Right cardiac atrium (tissue), 5 donors: ENCODE measurements around the gene SPEN. TPM values are rescaled to one million over a fixed set of nuclear protein-coding genes. Genes with fewer than 3 reads are reported as not detected.

Experiments used
- ATAC-seq, 2 donors: fragments of 200-7000 bp; cut with Tn5 transposase; one replicate each; pipeline versions ENCODE4 v1.8.0 to v1.9.1; 2020; ENCODE audit warnings: moderate library complexity in 2 of 2, mild to moderate bottlenecking in 1 of 2
- DNase-seq, 3 donors: peaks; one replicate each; pipeline ENCODE4 v3.0.0-alpha.2; 2020
- H3K27ac ChIP-seq: one replicate; pipeline ENCODE4 v1.5.1; 2013; ENCODE audit warnings: mild to moderate bottlenecking, low read length, control low read depth, moderate library complexity
- H3K27me3 ChIP-seq: one replicate; pipeline ENCODE4 v1.6.1; 2013; ENCODE audit not compliant: control insufficient read depth, insufficient read depth
- H3K4me1 ChIP-seq: one replicate; pipeline ENCODE4 v1.6.1; 2013; ENCODE audit warnings: low read length; ENCODE audit not compliant: control insufficient read depth, insufficient read depth
- H3K4me3 ChIP-seq: one replicate; pipeline ENCODE4 v1.5.1; 2013; ENCODE audit warnings: low read length, control low read depth
- H3K9me3 ChIP-seq: one replicate; pipeline ENCODE4 v1.6.1; 2013; ENCODE audit warnings: low read length; ENCODE audit not compliant: control insufficient read depth
- WGBS: extraction: QIAGEN DNeasy Blood & Tissue Kit; methylation state at CpG from one replicate; pipeline ENCODE4 v1.1.7; 2013; 5-methylcytosine and 5-hydroxymethylcytosine counted together
- intact Hi-C, 4 donors: fragments of 100-400 bp; cut with DNase I; formaldehyde crosslinking; loops; one replicate each; pipeline versions ENCODE4 v1.11.0 to v1.14.0; 2022 to 2023
- polyA plus RNA-seq: library from polyadenylated mRNA; stranded (reverse); fragments of 200-250 nt; gene quantifications from one replicate; pipeline ENCODE4 v1.2.3, GENCODE V29; 2013
- total RNA-seq, 4 donors: library from RNA; stranded (reverse); fragmentation: NEBNext Ultra II Directional; extraction: Animal tissue kit (Norgen Biotek cat#: 25700); gene quantifications; one replicate each; pipeline ENCODE4 v1.2.1, GENCODE V29; 2021
- donor health status: healthy with polysubstance abuse.
- donor health status: DM: no; HTN: yes; CAD: no.
- donor health status: DM: no; HTN: no; CAD: no.
- donor health status: DM: no; HTN: yes; CAD: no; lungs with severe emphysema.
- donor health status: DM: yes; HTN: yes; CAD: no.

SPEN gene
- total and polyA plus RNA-seq, 5 donors, result 15.2 to 34.2 (median 31.5) TPM

DNA sequence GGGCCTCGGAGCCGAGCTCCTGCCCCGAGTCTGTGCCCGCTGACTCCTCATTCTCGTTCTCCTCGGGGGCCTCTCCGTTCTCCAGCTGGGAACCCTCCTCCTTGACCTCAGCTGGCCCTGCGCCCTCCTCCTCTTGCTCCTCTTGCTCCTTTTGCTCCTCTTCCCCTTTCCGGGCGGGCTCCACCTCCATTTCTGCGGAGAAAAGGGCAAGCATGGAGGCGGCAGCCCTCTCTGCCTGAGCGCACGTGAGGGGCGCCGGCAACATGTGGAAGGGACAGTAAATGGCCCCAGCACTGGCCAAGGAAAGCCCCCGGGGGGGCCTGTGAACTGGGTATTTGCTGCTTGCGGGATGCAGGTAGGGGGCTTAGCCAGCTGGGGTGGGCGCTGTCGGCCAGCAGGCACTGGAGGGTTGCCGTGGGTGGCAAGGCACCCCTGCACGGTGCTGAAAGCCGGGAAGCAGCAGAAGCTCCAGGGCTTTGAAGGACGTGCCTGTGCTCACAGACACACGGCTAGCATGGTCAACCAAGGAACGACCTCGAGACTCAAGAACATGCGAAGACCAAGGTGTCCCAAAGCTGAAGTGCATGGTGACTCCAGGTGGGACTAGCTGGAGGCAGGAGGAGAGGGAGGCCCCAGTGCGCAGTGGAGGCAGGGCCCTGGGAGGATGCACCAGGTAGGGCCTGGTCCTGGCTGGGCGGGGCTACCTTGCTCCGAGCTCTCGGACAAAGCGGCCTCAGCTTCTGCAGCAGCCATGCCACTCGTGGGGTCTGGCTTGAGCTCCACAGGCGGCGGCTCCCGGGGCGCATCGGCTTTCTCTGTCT is 97.7 kb downstream of the SPEN start:
- intact Hi-C loops, result no loop called here
- Histone ChIP-seq H3K27ac (no peak overlapping the region), H3K9me3 (no peaks in the 10 kb centered on the region), H3K4me1 (peaks cover 8% of the 10 kb centered on the region), H3K4me3 (no peak overlapping the region), H3K27me3 (no peaks in the 10 kb centered on the region)
- no peak for ATAC-seq
- WGBS, result 91% methylated on average over 39 of the region's 39 CpGs
- peak in 1 of 3 donors; percentile 50 for DNase-seq

DNA sequence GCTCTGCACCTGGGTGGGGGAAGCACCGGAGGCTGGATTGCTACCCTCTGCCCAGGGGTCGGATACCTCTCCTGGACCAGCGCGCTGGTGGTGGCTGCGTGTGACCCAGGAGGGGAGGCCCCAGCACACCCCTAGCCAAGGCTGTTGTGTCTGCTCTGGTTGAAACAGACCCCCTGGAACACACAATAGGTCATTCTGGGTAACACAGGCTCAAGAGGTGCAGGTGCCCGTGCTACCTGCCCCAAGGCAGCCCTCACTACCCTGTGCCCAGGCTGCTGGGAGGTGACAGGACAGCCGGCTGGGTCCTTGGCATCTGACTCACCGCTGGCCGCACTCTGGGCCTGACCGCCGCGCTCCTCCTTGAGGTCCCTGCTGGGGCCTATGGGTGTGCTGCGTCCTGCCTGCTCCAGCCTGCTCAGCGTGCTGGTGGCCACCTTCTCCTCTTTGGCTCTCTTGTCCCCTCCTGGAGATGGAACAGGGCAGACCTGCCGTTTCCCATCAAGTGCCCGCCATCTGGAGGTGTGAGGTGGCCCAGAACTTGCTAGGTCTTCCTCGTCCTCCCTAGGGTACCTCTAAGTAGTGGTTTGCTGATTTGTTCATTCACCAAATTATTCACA is 98.4 kb downstream of the SPEN start:
- H3K4me3 ChIP-seq, result no peak overlapping the region
- H3K9me3 ChIP-seq, result no peaks in the 10 kb centered on the region
- ATAC-seq (no peak), DNase-seq (peak in 1 of 3 donors; percentile 49)
- H3K4me1 ChIP-seq, result peaks cover 16% of the 10 kb centered on the region
- H3K27me3 ChIP-seq, result no peaks in the 10 kb centered on the region
- intact Hi-C loops, result no loop called here
- H3K27ac ChIP-seq, result no peak overlapping the region
- WGBS, result 92% methylated on average over 17 of the region's 17 CpGs

DNA sequence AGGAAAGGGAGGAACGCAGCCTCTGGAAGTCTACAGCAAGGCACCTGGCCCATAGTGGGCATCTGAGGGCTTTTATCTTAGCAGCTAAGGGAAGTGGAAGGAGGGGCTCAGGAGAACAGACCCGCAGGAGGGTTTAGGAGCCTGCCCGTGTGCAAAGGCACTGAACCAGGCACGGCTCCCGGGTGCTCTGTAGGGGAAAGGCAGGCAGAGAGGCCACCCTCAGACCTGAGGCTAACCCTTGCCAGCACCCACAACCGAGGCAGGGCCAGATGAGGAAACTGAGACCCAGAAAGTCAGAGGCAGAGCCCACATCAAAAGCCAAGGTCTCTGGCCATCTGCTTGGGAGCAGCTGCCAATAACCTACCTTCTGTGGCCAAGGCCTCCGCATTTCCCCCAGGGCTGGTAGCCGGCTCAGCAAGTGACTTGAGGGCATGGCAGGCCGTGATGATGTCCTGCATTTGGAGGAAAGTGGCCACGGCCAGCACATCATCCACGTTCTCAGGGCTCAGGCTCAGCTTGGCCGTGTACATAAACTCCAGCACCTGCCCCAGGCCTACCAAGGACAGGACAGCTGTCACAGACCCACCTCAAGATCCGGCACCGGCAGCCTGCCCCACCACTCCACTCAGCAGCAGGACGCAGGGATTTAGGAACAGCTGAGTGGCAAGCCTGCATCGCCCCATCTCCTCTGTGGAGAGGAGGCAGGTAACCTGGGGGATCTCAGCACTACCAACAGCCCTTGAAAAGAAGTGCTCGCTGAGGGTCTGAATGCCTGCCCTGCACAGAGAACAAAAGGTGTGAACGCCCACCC is 99.3 kb downstream of the SPEN start:
- intact Hi-C loops, result no loop called here
- DNase-seq (no peak), ATAC-seq (no peak)

DNA sequence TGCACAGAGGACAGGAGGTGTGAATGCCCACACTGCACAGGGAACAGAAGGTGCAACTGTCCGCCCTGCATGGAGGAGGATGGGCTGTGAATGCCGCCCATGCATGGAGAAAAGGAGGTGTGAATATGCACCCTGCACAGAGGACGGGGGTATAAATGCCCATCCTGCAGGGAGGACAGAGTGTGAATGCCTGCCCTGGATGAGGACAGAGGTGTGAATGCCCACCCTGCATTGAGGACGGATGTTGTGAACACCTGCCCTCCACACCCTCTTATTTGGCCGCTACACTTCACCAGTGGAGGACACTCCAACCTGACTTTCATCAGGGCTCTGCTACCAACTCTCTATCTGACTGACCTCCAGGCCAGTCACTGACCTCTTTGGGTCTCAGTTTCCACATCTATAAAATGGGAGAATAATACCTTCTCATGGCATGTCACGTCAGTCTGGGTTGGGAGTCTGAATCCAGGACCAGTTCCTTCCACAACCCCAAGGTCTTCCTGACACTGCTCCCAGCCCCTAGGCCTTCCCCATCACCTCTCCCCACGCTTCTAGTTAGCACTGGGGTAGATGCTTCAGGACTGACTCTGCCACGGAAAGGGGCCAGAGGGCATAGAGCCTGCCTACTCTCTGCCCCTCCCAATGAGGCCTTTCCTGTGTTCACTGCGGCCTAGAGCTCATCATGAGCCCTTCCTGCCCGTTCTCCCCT is 100.0 kb downstream of the SPEN start:
- H3K27ac ChIP-seq, result peak overlapping the region; percentile 4
- no peaks in the 10 kb centered on the region for H3K9me3 ChIP-seq
- H3K4me1 ChIP-seq, result peaks cover 23% of the 10 kb centered on the region
- no peak overlapping the region for H3K4me3 ChIP-seq
- DNase-seq, result no peak
- ATAC-seq, result no peak
- H3K27me3 ChIP-seq, result no peaks in the 10 kb centered on the region
- intact Hi-C loops, result no loop called here
- whole genome bisulfite sequencing, result 92% methylated on average over 10 of the region's 10 CpGs

More for the DNA sequence above, 99.3 kb downstream of the SPEN start:
- Histone ChIP-seq H3K4me1 (peaks cover 23% of the 10 kb centered on the region), H3K4me3 (no peak overlapping the region), H3K27me3 (no peaks in the 10 kb centered on the region), H3K27ac (no peak overlapping the region), H3K9me3 (no peaks in the 10 kb centered on the region)
- 88% methylated on average over 18 of the region's 18 CpGs for WGBS

DNA sequence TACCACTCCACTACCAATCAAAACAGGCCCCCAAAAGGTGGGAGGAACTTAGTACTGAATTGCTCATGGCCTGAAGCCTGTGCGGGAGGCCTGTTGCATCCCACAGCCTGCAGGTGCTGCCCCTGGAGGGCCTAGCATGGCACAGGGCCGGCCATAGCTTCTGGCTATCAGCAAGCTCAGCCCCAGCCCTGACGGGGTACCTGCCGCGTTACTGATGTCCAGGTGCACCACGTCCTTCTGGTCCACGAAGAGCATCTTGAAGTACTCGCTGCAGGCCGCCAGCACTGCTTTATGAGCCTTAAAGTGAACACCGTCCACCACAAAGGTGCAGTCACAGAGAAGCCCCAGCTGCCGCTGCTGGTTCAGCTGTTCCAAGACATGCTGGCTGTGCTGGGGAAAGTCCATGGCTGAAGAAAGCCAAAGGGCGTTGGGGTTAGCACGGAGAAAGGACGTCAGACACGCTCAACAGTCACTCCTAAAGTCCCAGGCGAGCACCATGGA is 100.6 kb downstream of the SPEN start:
- Histone ChIP-seq H3K4me1 (peaks cover 26% of the 10 kb centered on the region), H3K9me3 (no peaks in the 10 kb centered on the region), H3K4me3 (no peak overlapping the region), H3K27me3 (no peaks in the 10 kb centered on the region), H3K27ac (peak overlapping the region; percentile 40)
- DNase-seq, result peak in 1 of 3 donors; percentile 79
- WGBS, result 81% methylated on average over 16 of the region's 16 CpGs
- no peak for ATAC-seq
- intact Hi-C loops, result no loop called here

DNA sequence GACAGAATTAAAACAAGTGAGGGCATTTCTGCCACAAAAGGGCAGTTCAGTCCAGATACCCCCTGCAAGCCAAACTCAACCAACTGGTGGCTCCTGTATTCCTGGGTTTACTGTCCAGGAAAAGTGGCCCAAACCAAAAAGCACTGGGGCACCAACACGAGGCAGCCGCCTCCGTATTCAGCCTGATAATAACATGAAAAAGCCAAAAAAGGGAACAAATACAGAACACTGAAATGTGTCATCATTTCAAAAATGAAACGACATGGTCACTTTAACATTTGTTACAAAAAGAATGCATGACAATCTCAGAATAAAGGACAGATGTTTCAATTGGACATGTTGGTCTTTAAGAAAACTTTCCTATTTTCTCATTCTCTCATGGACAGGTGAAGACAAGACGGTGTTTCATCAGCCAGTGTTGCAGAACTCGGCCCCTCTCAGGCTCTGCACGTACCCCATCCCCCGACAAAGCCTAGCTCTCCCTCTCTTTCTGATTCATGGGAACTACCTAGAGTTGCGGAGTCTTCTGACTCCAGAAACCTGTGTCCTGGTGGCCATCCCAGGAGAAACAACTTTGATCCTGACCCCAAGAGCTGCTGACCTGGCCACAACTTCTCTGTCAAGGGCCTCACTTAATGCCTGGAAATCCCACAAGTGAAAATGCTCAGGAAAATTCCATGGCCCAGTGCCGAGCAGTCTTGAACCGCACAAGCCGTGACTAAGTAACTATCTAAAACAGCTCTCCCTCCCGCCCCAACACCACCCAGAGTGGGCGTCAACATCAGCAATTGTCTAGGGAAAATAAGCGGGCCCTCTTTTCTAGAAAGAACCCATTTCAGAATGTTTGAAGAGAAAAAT is 101.3 kb downstream of the SPEN start:
- WGBS, result 42% methylated on average over 15 of the region's 15 CpGs
- ATAC-seq (peak; percentile 65 to 75), DNase-seq (peak; percentile 84 to 90 (median 90))
- Histone ChIP-seq H3K9me3 (no peaks in the 10 kb centered on the region), H3K4me3 (no peak overlapping the region), H3K27me3 (no peaks in the 10 kb centered on the region), H3K4me1 (peaks cover 31% of the 10 kb centered on the region), H3K27ac (peak overlapping the region; percentile 98)
- intact Hi-C loops, result no loop called here

DNA sequence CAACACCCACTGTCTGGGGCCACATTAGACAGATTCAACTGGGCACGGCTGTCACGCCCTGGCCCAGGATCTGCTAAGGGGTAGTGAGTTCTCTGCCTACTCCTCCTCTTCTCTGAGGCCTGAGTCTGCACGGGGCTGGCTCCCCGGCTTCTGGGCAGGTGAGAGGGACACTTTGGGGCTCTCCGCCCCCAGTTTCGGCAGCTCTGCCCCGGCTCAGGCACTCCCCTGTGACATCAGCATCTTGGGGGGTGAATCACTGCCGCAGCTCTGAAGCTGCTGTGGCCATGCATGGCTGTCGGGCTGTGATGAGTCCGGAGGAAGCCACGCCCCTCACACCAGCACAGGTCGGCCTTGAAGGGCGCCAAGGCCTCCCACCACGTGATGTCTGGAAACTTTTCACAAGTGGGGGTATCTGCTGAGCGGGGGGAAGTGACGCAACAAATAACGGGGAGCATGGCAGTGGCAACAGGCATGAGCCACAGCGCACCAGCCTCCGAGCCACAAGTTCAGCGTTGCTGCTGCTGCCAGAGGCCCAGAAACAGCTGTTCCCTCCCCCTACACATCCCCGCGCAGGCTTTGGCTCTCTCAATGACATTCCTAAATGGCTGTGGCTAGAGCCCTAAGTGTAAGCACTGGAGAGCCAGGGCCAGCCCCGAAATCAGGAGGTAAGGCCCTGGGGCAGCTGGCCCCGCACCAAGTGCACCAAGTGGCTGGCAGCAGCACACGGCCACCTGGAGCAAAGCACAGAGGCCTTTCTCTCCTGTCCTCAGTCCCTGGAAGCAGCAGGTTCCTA is 102.1 kb downstream of the SPEN start:
- 12% methylated on average over 25 of the region's 25 CpGs for WGBS
- intact Hi-C loops, result no loop called here
- H3K9me3 ChIP-seq, result no peaks in the 10 kb centered on the region
- no peak overlapping the region for H3K4me3 ChIP-seq
- H3K27me3 ChIP-seq, result no peaks in the 10 kb centered on the region
- DNase-seq (peak; percentile 93 to 94 (median 94)), ATAC-seq (peak; percentile 77 to 89)
- H3K27ac ChIP-seq, result peak overlapping the region; percentile 98
- peaks cover 36% of the 10 kb centered on the region for H3K4me1 ChIP-seq

DNA sequence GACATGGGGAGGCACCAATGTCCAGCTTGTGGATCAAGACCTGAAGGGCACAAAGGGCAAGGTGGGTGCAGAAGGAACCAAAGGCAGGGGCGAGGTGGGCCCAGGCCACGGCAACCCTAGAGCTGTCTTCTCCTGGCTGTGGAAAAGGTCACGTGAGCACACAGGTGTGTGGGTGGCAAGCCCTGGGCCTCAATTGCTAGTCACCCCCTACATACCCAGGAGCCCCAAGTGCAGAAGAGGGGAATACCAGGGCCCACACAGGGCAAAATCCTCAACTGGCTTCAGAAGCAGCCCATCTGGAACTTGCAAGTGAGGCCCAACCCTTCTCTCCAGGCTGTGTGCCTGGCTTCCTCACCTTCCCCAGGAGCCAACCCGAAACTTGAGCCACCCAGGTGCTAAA is 102.8 kb downstream of the SPEN start:
- peak overlapping the region; percentile 98 for H3K27ac ChIP-seq
- no peak overlapping the region for H3K4me3 ChIP-seq
- intact Hi-C loops, result no loop called here
- peaks cover 36% of the 10 kb centered on the region for H3K4me1 ChIP-seq
- DNase-seq (no peak), ATAC-seq (no peak)
- WGBS, result 94% methylated on average over 4 of the region's 4 CpGs
- H3K9me3 ChIP-seq, result no peaks in the 10 kb centered on the region
- no peaks in the 10 kb centered on the region for H3K27me3 ChIP-seq

DNA sequence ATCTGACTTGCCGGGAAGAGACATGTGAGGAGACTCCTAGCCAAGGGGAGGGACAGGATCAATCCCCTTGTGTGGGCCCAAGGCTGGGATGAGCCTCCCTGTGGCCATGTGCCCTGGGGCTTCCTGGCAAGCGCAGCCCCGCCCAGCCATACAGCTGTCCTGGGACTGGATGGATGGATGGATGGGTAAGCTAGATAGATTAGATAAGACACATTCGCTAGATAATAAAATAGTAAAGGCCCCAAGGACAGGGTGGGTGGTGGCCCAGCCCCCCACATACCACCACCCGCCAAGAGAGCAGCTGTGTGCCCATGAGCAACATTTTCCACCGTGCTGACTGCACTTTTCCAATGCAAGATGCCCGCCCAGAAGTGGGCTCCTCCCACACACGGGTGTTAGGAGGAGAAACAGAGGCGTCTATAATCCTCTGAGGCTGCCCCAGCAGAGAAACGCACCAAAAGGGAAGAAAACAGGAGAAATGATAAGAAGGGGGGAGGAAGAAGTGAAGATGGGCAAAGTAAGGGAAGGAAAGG is 103.3 kb downstream of the SPEN start:
- H3K4me3 ChIP-seq, result no peak overlapping the region
- ATAC-seq (peak; percentile 2 to 34), DNase-seq (peak; percentile 76 to 82 (median 80))
- H3K27ac ChIP-seq, result peak overlapping the region; percentile 98
- H3K27me3 ChIP-seq, result no peaks in the 10 kb centered on the region
- H3K4me1 ChIP-seq, result peaks cover 36% of the 10 kb centered on the region
- H3K9me3 ChIP-seq, result no peaks in the 10 kb centered on the region
- intact Hi-C loops, result no loop called here
- 46% methylated on average over 10 of the region's 10 CpGs for WGBS
